EL (cell line): ENCODE data around the gene NOC2L.
A peak's percentile ranks its signal among the peaks of the same experiment; 100 is the strongest.

Experiments
- DNase-seq: peaks from one replicate; pipeline ENCODE4 v3.0.0-alpha.2; 2016

Gene NOC2L

DNA sequence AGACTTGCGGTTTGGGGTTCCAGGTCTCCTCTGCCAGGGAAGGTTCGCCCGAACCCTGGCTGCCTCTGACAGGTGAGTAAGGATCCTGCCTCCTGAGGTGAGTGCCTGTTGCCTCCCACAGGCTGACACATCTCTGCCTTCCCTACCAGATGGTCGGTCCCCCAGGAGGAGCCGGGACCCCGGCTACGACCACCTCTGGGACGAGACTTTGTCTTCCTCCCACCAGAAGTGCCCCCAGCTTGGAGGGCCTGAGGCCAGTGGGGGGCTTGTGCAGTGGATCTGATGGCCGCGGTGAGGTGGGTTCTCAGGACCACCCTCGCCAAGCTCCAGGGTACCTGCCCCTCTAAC lies 15.2 kb upstream of the NOC2L start:
- no peak for DNase-seq

DNA sequence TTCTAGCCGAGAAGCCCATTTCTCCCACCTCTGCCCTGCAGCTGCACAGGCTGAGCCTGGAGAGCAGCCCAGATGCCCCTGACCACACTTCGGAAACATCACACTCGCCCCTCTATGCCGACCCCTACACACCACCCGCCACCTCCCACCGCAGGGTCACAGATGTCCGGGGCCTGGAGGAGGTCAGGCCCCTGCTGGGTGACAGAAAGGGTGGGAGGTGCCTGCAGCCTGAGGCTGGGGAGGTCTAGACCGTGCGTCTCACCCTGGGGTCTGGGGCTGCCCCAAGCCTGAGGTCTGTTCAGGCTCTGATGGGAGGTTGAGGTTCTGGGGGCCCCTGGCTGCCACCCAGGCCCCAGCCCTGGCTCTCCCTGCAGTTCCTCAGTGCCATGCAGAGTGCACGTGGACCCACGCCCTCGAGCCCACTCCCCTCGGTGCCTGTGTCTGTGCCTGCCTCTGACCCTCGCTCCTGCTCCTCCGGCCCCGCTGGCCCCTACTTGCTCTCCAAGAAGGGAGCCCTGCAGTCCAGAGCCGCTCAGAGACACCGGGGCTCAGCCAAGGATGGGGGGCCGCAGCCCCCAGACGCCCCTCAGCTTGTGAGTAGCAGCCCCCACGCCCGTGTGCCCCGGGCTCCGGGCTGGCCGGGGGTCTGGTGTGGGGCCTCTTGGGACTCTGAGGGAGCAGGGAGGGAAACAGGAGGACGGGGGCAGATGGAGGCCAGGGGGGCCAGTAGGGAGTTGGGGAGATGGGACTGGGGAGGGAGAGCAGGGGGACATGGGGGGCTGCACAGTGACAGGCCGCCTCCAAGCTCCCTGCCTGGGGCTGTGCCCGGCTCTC lies 14.6 kb upstream of the NOC2L start:
- DNase-seq: no peak

DNA sequence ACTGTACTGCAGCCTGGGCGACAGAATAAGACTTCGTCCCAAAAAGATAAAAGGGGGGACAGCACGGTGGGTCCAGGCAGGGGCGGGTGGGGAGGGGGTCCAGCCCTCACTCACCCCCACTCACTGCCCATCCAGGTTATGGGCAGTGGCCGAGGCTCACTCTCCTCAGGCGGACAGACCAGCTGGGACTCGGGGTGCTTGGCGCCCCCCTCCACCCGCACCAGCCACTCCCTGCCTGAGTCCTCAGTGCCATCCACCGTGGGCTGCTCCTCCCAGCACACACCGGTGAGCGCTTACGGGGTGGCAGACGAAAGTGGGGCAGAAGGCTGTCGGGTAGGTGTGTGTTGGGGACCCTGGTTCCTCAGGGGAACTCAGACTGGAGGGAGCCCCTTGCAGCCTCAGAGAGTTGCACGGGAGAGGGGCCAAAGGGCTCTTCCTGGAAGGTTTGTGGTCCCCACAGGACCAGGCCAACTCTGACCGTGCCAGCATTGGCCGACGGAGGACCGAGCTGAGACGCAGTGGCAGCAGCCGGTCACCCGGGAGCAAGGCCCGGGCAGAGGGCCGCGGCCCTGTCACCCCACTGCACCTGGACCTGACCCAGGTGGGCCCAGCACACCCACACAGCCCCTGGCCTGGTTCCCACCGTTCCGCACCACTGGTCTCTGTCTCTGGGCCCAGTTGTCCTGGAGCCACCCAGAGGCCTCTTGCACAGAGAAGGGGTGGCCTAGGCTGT lies 13.8 kb upstream of the NOC2L start:
- DNase-seq: no peak

DNA sequence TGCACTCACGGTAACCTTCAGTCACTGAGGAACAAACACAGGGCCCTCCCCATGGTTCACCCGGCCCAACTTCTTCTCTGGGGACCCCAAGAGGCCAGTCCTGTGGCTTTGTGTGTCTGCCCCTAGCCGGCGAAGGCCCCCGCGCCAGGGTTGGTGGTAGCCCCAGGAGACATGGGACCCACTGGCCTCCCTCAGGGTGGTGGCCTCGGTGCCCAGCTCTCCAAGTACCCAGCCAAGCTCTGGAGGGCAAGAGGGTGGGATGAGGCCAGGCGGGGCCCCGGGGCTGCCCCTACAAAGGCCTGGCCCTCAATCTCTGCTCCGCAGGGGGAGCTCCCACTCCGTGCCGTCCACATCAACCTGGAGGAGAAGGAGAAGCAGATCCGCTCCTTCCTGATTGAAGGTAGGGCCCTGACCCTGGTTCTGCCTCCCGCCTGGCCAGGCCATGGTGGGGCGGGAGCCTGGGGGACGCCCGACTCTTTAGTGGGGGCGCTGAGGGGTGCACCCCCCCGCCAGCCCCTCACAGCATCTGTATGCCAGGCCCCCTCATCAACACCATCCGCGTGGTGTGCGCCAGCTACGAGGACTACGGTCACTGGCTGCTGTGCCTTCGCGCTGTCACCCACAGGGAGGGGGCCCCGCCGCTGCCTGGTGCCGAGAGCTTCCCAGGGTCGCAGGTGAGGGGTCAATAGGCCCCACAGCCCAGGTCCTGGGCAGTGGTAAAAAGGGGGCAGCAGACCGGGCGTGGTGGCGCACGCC lies 12.9 kb upstream of the NOC2L start:
- no peak for DNase-seq

DNA sequence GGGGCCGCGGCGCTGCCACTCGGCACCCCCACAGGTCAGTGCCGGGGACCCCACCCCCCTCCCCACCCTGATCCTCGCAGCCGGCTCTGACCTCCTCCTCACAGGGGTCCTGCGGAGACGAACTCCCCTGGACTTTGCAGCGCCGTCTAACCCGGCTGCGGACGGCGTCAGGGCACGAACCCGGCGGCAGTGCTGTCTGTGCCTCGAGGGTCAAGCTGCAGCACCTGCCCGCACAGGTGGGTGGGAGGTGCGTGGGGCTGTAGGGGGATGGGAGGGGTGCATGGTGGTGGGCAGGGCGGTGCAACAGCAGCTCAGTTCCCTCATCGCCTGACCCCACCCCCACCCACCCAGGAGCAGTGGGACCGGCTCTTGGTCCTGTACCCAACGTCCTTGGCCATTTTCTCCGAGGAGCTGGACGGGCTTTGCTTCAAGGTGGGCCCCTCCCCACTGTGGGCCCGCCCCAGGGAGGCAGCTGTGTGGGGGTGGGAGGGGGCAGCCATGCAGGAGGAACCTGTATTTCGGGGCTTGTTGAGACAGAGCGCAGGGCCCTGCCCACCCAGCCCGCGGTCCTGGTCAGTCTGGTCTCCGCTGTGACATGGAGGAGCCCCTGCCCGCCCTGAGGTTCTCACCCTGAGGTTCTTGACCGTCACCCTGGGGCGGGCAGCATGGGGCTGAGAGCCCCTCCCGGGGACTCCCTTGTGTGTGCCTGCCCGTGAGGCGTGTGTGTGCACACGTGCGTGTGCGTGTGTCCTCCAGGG lies 12.1 kb upstream of the NOC2L start:
- DNase-seq: no peak

DNA sequence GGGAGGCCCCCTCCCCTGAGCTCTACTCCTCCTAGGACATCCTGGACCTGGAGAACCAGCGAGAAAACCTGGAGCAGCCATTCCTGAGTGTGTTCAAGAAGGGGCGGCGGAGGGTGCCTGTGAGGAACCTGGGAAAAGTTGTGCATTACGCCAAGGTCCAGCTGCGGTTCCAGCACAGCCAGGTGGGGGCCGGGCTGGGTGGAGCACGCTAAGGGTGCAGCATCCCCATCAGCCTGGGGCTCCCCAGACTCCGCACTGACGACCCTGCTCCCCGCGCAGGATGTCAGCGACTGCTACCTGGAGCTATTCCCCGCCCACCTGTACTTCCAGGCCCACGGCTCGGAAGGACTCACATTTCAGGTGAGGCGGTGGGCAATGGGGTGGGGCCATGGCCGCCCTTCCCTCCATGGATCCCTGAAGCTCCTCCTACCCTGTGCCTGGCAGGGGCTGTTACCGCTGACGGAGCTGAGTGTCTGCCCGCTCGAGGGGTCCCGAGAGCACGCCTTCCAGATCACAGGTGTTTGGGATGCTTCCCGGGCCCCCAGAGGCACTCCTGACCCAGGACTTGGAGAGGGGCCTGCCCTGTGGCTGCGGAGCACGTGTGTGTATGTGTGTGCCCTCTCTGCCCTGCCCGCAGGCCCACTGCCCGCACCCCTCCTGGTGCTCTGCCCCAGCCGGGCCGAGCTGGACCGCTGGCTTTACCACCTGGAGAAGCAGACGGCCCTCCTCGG lies 11.4 kb upstream of the NOC2L start:
- DNase-seq: no peak

DNA sequence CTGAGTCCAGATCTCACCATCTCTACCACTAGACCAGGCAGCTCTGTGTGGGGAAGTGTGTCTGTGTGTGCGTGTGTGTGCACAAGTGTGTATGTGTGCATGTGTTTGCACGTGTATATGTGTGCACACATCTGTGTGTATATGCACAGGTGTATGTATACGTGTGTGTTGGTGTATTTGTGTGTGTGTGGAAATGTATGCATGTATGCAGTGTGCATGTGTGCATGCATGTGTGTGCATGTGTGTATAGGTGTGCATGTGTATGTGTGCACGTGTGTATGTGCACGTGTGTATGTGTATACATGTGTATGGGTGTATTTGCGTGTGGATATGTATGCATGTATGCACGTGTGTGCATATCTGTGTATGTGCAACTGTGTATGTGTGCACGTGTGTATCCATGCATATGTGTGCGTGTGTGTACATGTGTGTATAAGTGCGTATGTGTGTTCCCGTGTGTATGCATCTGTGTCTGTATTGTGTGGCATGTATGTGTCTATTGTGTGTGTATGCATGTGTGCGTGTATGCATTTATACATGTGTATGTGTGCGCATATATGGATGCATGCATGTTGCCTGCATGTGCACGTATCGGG lies 10.3 kb upstream of the NOC2L start:
- DNase-seq: no peak

DNA sequence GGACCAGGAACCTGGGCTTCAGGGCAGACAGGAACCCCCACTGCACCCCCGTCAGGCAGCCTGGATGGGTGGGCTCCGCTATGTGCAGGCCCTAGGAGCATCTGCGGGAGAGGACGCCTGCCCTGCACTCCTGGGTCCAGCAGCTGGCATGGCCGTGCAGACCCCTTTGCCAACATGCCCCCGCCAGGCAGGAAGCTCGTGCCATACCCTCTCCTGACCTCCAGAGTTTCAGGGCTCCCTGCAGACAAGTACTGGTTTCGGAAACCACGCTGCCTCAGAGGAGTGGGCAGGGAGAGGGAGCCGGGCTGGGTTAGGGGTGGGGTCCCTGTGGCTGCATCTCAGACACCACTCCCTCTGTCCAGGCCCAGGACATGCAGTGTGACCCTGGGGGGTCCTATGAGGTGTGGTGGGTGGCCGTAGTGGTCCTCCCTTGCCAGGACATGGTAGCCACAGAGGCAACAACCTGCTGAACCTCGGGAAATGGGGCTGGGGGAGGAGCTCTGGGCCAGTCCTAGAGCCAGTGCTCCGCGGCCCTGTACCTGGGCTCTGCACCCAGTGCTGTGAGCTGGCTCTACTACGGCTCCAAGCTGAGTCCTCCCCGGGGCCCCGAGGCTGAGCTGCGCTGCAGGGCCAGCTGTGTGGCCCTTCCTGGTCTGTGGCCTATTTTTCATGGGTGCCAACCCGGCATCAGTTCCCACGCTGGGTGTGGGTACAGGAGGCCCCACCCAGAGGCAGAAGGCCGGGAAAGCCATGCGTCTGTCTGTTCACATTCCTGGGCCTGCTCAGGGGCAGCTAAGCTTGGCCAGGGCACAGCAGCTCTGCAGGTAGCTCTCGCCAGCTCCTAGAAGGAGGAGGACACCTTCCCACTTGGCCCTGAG lies 8.6 kb upstream of the NOC2L start:
- no peak for DNase-seq

DNA sequence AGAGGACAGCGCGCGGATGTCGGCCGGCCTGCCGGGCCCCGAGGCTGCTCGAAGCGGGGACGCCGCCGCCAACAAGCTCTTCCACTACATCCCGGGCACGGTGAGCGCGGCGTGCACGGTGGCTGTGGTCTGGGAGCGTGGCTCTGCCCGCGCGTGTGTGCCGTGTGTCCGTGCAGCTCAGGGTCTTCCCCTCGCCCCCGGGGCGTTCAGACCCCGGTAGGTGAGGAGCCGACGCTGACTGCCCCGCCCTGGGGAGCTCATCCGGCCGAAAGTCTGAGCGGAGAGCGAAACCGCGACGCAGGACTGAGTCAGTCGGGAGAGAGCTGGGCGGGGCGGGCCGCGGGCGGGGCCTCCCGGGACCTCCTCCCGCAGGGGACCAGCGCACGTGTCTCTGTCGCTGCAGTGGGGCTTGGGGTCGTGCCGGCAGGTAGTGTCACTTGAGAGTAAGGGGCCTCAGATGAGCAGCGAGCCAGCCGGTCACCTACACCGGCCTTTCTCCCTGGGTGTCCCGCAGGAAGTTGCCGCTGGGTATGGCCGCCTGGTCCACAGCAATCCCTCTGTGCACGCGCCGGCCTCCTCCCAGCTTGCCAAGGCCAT lies 7.7 kb upstream of the NOC2L start:
- peak; percentile 80 for DNase-seq

DNA sequence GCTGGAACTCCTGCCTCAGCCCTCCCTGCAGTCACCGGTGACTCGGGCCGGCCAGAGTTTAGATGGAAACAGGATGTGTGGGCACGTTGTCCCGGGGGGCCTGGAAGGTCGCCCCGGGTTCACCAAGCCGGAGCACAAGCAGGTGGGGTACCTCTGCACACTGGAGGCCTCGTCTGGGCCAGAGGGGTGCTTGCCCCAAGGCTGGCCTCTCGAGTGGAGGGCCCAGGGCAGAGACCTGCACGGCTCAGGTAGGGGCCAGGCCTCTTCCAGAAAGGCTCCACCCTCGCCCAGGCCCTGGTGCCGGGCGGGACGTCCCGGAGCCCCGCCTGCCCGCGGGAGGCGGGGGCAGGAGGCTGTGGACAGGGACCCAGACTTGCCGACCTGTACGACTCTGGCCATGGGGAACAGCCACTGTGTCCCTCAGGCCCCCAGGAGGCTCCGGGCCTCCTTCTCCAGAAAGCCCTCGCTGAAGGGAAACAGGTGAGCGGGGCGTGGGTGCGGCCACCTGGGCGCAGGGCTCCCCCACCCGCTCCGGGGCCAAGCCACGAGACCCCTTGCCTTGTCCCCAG lies 7.2 kb upstream of the NOC2L start, which contains the start of gene PLEKHN1:
Gene PLEKHN1, plus strand, starts transcription at position 348 of the 569 bp plus-strand sequence. Its CDS starts 50 bp downstream, at position 398.
- peak; percentile 80 for DNase-seq

DNA sequence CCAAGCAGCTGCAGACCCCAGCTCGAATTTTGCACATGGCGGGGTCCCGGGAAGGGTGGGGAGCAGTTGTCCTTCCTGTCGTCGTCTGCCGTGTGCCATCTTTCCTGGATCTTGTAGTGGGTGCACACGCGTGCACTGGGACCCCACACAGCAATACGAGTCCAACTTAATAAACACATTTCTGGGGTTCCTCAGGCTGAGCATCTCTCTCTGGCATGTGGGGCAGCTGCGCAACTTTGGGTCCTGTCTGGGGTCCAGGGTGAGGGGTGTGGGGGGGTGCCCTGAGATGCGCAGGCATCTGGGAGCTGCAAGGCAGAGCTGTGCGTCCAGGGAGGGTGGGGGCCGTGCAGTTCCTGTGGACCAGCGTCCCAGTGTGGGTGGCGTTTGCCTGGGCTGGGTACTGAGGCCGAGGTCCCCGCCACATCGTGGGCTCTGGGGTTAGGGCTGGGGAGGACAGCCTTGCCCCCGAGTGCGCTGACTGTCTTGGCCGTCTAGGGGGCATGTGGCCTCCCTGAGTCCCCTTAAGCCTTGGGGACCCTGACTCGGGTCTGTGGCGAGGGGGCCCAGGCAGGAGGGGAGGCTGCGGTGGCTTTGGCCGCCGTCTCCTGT lies 6.6 kb upstream of the NOC2L start:
- DNase-seq: no peak

DNA sequence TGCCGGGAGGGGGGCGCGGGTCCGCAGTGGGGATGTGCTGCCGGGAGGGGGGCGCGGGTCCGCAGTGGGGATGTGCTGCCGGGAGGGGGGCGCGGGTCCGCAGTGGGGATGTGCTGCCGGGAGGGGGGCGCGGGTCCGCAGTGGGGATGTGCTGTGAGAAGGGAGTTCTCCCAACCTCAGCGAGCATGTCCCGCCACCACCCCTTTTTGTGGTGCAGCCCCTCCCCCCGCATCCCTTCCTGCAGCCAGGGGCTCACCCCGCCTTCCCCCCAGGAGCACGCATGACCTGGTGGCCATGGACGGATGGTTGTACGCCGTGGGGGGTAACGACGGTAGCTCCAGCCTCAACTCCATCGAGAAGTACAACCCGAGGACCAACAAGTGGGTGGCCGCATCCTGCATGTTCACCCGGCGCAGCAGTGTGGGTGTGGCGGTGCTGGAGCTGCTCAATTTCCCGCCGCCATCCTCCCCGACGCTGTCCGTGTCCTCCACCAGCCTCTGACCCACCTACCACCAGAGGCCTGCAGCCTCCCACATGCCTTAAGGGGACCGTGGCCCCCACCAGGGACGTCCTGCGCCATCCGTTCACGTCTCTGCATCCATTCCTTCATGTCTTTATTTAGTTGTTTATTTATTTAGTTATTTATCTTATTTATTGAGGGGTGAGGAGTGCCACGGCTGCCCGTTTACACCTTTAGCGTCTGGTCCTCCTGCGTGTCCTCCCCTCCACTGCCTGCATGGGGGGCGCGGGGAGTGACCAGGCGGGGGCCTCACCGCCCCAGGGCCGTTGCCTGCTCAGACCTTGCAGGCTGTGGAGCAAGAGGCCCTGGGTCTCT lies 5.9 kb upstream of the NOC2L start:
- DNase-seq: no peak

DNA sequence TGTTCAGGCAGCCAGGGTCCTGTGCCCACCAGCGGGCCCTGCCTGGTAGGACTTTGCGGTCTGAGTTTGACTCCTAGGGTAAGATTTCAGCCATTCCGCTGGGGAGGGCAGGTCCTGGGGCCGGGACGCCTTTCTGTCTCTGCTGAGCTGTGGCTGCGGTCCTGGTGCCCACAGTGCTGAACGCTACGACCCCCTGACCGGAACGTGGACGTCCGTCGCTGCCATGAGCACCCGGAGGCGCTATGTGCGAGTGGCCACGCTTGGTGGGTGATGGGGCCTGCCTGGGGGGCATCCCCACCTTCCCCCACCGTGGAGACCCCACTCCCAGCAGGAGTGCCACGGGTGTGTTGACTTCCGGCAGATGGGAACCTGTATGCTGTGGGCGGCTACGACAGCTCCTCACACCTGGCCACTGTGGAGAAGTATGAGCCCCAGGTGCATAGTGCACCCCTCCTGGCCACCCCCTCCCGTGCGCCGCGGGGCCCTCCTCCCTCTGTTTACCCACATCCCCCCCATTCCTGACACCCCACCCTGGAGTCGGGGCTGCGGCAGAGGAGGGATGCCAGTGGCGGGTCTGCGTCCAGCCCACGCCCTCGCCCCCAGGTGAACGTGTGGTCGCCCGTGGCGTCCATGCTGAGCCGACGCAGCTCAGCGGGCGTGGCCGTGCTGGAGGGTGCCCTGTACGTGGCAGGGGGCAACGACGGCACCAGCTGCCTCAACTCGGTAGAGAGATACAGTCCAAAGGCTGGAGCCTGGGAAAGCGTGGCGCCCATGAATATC lies 4.9 kb upstream of the NOC2L start:
- DNase-seq: no peak

DNA sequence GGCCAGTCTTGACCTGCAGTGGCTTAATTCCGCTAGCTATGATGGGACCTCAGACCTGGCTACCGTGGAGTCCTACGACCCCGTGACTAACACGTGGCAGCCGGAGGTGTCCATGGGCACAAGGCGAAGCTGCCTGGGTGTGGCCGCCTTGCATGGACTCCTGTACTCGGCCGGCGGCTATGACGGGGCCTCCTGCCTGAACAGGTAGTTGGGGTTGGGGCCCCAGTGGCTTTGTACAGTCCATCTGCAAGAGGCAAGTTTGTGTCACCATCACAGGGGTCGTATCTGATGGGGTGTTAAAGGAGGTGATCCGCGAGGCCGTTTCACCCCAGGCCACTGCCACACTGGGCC lies 4.2 kb upstream of the NOC2L start:
- DNase-seq: no peak

DNA sequence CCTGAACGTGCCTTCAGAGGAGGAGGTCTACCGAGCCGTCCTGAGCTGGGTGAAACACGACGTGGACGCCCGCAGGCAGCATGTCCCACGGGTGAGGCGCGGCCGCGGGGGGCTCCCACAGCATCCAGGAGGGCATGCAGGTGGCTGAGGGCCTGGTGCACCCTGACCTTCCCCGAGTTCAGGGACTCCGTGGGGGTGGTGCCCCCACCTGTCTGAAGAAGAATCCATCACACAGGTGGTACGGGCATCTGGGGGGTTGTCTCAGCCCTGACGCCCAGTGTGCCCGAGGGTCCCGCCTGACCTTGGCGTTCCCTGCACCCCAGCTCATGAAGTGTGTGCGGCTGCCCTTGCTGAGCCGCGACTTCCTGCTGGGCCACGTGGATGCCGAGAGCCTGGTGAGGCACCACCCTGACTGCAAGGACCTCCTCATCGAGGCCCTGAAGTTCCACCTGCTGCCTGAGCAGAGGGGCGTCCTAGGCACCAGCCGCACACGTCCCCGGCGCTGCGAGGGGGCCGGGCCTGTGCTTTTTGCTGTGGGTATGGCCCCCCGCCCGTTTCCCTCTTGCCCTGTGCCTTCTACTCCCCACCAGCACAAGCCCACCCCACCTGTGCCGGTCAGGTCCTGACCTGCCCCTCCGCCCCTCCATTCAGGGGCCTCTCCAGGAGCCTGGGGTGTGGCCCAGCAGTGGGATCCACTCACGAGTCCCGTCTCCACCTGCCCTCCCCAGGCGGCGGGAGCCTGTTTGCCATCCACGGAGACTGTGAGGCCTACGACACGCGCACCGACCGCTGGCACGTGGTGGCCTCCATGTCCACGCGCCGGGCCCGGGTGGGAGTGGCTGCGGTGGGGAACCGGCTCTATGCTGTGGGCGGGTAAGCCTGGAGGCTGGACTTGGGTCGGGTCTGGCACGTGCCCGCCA lies 3.6 kb upstream of the NOC2L start:
- DNase-seq: no peak

DNA sequence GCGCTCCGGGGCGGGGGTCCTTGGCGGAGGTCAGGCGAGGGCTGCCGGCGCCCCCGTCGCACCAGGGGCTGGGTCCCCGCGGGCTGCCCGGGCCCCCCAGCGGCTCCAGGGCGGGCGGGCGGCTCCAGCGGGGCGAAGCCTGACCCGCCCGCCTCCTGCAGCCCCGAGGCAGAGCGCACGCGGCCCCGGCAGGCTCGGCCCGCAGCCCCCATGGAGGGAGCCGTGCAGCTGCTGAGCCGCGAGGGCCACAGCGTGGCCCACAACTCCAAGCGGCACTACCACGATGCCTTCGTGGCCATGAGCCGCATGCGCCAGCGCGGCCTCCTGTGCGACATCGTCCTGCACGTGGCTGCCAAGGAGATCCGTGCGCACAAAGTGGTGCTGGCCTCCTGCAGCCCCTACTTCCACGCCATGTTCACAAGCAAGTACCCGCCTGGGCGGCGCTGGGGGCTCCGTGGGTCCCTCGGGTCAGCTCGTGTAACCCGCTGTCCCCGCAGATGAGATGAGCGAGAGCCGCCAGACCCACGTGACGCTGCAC lies 2.1 kb upstream of the NOC2L start:
- DNase-seq: no peak
